Loucy (cell line): ENCODE results near the gene F2R.

Experiments used
- H2AFZ ChIP-seq: fragments of 200-600 bp; sonication (generic); 2 replicates; pipeline ENCODE4 v1.6.0; 2016; ENCODE audit warnings: antibody characterized with exemption, mild to moderate bottlenecking, low read length, moderate library complexity
- H3F3A ChIP-seq: fragments of 200-600 bp; 2 replicates; pipeline ENCODE4 v1.6.0; 2016; ENCODE audit warnings: antibody characterized with exemption, low read depth, mild to moderate bottlenecking
- H3K27me3 ChIP-seq: fragments of 200-600 bp; sonication (generic); 2 replicates; pipeline ENCODE4 v1.6.1; 2014; ENCODE audit warnings: low read length, mild to moderate bottlenecking; ENCODE audit not compliant: insufficient read depth, poor library complexity, severe bottlenecking
- H3K36me3 ChIP-seq: fragments of 200-600 bp; sonication (generic); 2 replicates; pipeline ENCODE4 v1.6.1; 2016; ENCODE audit warnings: low read length; ENCODE audit not compliant: insufficient read depth
- H3K4me1 ChIP-seq: fragments of 200-600 bp; sonication (generic); 2 replicates; pipeline ENCODE4 v1.5.1; 2014; ENCODE audit warnings: low read length, mild to moderate bottlenecking; ENCODE audit not compliant: insufficient read depth, poor library complexity, severe bottlenecking
- H3K4me2 ChIP-seq: fragments of 200-600 bp; sonication (generic); 2 replicates; pipeline ENCODE4 v1.6.0; 2014; ENCODE audit warnings: antibody characterized with exemption, low read length, low read depth, mild to moderate bottlenecking; ENCODE audit not compliant: poor library complexity, severe bottlenecking
- H3K4me3 ChIP-seq: fragments of 200-600 bp; sonication (generic); 2 replicates; pipeline ENCODE4 v1.5.1; 2014; ENCODE audit warnings: low read length, mild to moderate bottlenecking, mixed read lengths; ENCODE audit not compliant: poor library complexity, severe bottlenecking
- H3K79me2 ChIP-seq: fragments of 200-600 bp; sonication (generic); 2 replicates; pipeline ENCODE4 v1.6.1; 2014; ENCODE audit warnings: low read length; ENCODE audit not compliant: insufficient read depth
- H3K9ac ChIP-seq: fragments of 200-600 bp; sonication (generic); 2 replicates; pipeline ENCODE4 v1.6.0; 2014; ENCODE audit warnings: mild to moderate bottlenecking, low read depth, low read length, moderate library complexity; ENCODE audit not compliant: poor library complexity, severe bottlenecking
- H3K9me2 ChIP-seq: fragments of 200-600 bp; sonication (generic); replicated peaks from 2 replicates; pipeline ENCODE4 v1.6.1; 2016; ENCODE audit warnings: low read depth, low read length, mixed read lengths
- H3K9me3 ChIP-seq: fragments of 200-600 bp; sonication (generic); 2 replicates; pipeline ENCODE4 v1.6.1; 2014; ENCODE audit warnings: mild to moderate bottlenecking, antibody characterized with exemption, low read length, low read depth; ENCODE audit not compliant: insufficient read depth
- H4K20me1 ChIP-seq: fragments of 200-600 bp; sonication (generic); 2 replicates; pipeline ENCODE4 v1.6.0; 2014; ENCODE audit warnings: antibody characterized with exemption, low read length, mild to moderate bottlenecking; ENCODE audit not compliant: insufficient read depth, poor library complexity, severe bottlenecking
- CTCF ChIP-seq: fragments of 200-600 bp; sonication (generic); conservative IDR thresholded peaks from 2 replicates; pipeline ENCODE4 v1.5.1; 2014; ENCODE audit warnings: mild to moderate bottlenecking, antibody characterized with exemption, low read length
- EZH2phosphoT487 ChIP-seq: fragments of 200-600 bp; IDR thresholded peaks from 2 replicates; pipeline ENCODE4 v1.6.1; 2018; ENCODE audit warnings: antibody characterized with exemption, mild to moderate bottlenecking, moderate library complexity, borderline replicate concordance

The F2R gene

DNA sequence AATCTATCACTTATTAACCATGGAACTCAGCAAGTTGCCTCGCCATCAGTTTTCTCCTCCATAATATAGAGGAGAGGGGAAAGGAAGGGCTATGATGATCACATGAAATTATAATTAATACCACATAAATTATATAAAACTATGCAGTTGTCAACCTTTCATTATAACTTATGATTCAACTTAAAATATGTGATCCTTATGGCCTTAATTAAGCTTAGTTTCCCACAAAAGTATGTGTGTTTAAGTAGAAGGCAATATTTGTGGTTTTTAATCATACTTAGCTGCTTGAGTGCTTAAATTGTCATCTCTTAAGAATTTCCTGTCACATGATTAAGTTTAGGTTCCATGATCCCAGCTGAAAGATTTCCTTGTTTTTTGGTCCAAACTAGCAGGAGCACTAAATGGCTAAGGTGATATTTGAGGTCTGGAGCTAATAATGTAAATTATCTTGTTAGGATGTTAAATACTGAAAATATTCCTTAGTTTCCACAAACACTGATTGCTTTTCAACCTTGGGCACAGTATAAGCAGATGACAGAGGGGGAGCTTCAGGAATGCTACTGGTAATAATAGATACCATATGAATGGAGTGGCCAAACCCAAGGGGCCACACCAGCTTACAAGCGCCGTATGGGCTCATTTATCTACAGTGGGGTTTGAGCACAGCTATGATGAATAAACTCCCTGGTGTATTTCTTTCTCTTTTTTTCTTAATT, 26.4 kb upstream of the F2R start:
- Histone ChIP-seq H3K9me2 (no peaks in the 10 kb centered on the region), H3F3A (0 out of 2 replicates have a peak, but pooled peaks cover 6% of the 10 kb centered on the region), H3K4me2 (peak overlapping the region; percentile 15), H3K9me3 (no peaks in the 10 kb centered on the region), H3K4me1 (peaks cover 57% of the 10 kb centered on the region), H3K36me3 (peaks cover 28% of the 10 kb centered on the region), H3K9ac (no peak overlapping the region), H3K27me3 (no peaks in the 10 kb centered on the region), H4K20me1 (no peaks in the 10 kb centered on the region), H3K4me3 (no peak overlapping the region), H2AFZ (no peak overlapping the region), H3K79me2 (no peaks in the 10 kb centered on the region)
- TF ChIP-seq EZH2phosphoT487 (no peak), CTCF (no peak)

DNA sequence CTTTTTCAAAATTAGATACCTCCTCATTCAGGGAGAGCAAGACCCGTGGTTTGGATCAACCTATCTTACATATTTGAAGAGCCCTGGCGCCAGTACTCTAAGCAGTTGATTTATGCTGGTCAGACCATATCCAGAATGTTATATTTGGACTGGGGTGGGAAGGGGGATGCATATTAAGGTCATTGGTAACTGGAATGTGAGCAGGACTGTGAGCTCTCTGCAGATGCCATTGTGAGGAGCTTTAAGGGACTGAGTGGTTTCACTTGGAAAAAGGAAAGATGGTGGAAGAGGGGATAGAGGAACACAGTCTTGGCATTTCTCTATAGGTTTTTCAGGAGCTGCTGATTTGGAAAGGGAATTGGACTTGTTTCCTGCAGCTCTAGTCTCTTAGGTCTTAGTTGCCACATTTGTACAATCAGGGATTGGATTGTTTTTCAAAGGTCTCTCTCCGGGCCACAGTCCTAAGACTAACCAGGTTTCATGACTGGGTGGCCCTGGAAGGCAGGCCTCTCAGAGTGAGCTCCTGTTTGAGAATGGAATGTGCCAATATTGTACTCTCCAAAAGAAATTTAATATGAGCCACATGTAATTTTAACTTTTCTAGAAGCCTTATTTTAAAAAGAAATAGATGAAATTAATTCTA, 25.8 kb upstream of the F2R start:
- Histone ChIP-seq H3K4me3 (no peak overlapping the region), H3K27me3 (no peaks in the 10 kb centered on the region), H3K36me3 (peaks cover 34% of the 10 kb centered on the region), H3K9ac (no peak overlapping the region), H3F3A (no peaks in the 10 kb centered on the region), H3K4me2 (no peak overlapping the region), H3K9me3 (no peaks in the 10 kb centered on the region), H4K20me1 (no peaks in the 10 kb centered on the region), H2AFZ (no peak overlapping the region), H3K9me2 (no peaks in the 10 kb centered on the region), H3K4me1 (peaks cover 50% of the 10 kb centered on the region), H3K79me2 (no peaks in the 10 kb centered on the region)
- TF ChIP-seq EZH2phosphoT487: no peak
- TF ChIP-seq CTCF: no peak

GRCh38 chr5:76690704-76691466, 25.0 kb upstream of the F2R start:
- Histone ChIP-seq H3K4me3 (no peak overlapping the region), H3K9me3 (no peaks in the 10 kb centered on the region), H3K36me3 (peaks cover 37% of the 10 kb centered on the region), H2AFZ (no peak overlapping the region), H3K9ac (no peak overlapping the region), H3K4me2 (no peak overlapping the region), H3K27me3 (no peaks in the 10 kb centered on the region), H3F3A (no peaks in the 10 kb centered on the region), H3K4me1 (peaks cover 43% of the 10 kb centered on the region), H4K20me1 (no peaks in the 10 kb centered on the region), H3K9me2 (no peaks in the 10 kb centered on the region), H3K79me2 (no peaks in the 10 kb centered on the region)
- TF ChIP-seq CTCF: no peak
